Heart left ventricle (tissue), 13 donors: Measurements from ENCODE around the gene PNMT.

Source experiments
- POLR2A ChIP-seq, 2 donors: fragments of 450-650 bp; IDR thresholded peaks; one replicate each; pipeline ENCODE4 v1.6.1; 2017; ENCODE audit warnings: antibody characterized with exemption in 2 of 2, mild to moderate bottlenecking in 2 of 2, moderate library complexity in 2 of 2
- TF ChIP-seq, protein P1 (sequence below), 12 donors: fragments of 200-600 bp; sonication (generic) in 4 of 12; IDR thresholded peaks; one replicate each; pipeline versions ENCODE4 v1.5.0 to v1.8.0; 2018 to 2022; ENCODE audit warnings: antibody characterized with exemption in 12 of 12, mild to moderate bottlenecking in 5 of 12
- donor health status: ischemic (EF 13 %, LVEDD 7.1; RV severe dilation, severe dysfunction).
- donor health status: DM: no; HTN: yes; CAD: no.
- donor health status: DM: no; HTN: no; CAD: no.
- donor health status: ischemic (EF 25% LVEDD 6.9; RV normal size, moderate dysfunction).
- donor health status: ischemic (EF 25% LVEDD 5.7; RV mildly dilated, moderate dysfunction).
- donor health status: ischemic (EF 35%, LVEDD 5.7; RV mildly dilated, moderate dysfunction).
- donor health status: nonischemic (EF 11% LVEDD 7.7; RV severe dilation, severe dysfunction).
- donor health status: DM: yes; HTN: yes; CAD: no.
- donor health status: PGD.
- donor health status: ischemic (EF 29% LVEDD 5.4; RV normal size, mild dysfunction).
- donor health status: nonischemic (EF 23%, LVEDD 6.1; RV moderate dilation, normal function).

DNA sequence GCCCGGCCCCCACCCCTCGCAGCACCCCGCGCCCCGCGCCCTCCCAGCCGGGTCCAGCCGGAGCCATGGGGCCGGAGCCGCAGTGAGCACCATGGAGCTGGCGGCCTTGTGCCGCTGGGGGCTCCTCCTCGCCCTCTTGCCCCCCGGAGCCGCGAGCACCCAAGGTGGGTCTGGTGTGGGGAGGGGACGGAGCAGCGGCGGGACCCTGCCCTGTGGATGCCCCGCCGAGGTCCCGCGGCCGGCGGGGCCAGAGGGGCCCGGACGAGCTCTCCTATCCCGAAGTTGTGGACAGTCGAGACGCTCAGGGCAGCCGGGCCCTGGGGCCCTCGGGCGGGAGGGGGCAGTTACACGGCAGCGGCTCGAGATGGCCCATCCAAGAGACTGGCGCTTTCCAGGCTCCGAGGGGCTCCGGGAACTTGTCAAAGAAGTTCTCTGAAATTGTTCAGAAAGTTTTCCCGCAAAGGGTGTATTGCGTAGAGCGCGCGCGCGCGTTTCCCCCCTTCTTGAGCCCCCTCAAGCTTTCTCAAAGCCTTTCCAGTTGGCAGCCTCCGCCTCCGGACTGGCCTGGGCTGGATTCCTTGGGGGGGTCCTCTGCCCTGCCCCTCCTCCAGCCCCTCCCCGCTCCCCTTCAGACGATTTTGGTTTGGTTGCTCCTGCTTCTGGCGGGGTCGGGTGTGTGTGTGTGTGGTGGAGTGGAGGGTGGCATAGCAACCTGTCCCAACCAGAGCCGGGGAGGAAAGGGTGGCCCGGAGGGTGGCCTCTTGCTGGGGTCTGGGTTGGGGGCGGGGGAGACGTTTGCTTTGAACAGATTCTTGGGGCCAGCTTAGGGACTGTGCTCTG lies 32.1 kb downstream of the PNMT start:
- TF ChIP-seq, protein P1, sequence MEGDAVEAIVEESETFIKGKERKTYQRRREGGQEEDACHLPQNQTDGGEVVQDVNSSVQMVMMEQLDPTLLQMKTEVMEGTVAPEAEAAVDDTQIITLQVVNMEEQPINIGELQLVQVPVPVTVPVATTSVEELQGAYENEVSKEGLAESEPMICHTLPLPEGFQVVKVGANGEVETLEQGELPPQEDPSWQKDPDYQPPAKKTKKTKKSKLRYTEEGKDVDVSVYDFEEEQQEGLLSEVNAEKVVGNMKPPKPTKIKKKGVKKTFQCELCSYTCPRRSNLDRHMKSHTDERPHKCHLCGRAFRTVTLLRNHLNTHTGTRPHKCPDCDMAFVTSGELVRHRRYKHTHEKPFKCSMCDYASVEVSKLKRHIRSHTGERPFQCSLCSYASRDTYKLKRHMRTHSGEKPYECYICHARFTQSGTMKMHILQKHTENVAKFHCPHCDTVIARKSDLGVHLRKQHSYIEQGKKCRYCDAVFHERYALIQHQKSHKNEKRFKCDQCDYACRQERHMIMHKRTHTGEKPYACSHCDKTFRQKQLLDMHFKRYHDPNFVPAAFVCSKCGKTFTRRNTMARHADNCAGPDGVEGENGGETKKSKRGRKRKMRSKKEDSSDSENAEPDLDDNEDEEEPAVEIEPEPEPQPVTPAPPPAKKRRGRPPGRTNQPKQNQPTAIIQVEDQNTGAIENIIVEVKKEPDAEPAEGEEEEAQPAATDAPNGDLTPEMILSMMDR (IDR thresholded peaks at IDR 0.05): no peak
- TF ChIP-seq POLR2A (IDR thresholded peaks at IDR 0.05): no peak
